Colonic mucosa (tissue), 4 donors: ENCODE data around the gene BAX. TPM values are rescaled to one million over a fixed set of nuclear protein-coding genes. Genes with fewer than 3 reads are reported as not detected.

Source experiments
- DNase-seq: peaks from one replicate; pipeline ENCODE4 v3.0.0-alpha.2; 2020
- H3K27ac ChIP-seq: fragments of 200-600 bp; one replicate; pipeline ENCODE4 v1.8.0; 2021
- H3K27me3 ChIP-seq: fragments of 200-600 bp; one replicate; pipeline ENCODE4 v1.8.0; 2021
- H3K36me3 ChIP-seq: fragments of 200-600 bp; one replicate; pipeline ENCODE4 v1.8.0; 2021
- H3K4me1 ChIP-seq: fragments of 200-600 bp; one replicate; pipeline ENCODE4 v1.8.0; 2021; ENCODE audit warnings: mild to moderate bottlenecking
- H3K4me3 ChIP-seq: fragments of 200-600 bp; one replicate; pipeline ENCODE4 v1.8.0; 2021
- H3K9ac ChIP-seq, 2 donors: one replicate each; pipeline ENCODE4 v1.7.0; 2013; ENCODE audit warnings: control low read depth in 2 of 2, low read depth in 2 of 2, low read length in 2 of 2
- H3K9me3 ChIP-seq: fragments of 200-600 bp; one replicate; pipeline ENCODE4 v1.8.0; 2021
- intact Hi-C: fragments of 100-400 bp; cut with DNase I; formaldehyde crosslinking; loops from one replicate; pipeline ENCODE4 v1.14.1; 2022
- total RNA-seq, 2 donors: library from RNA; stranded (reverse); fragmentation: NEBNext Ultra II Directional in 1 of 2; extraction: Animal tissue kit (Norgen Biotek cat#: 25700) in 1 of 2; gene quantifications; one replicate each; pipeline ENCODE4 v1.2.1, GENCODE V29; 2021
- TF ChIP-seq, protein P1 (sequence below): fragments of 200-600 bp; IDR thresholded peaks from one replicate; pipeline ENCODE4 v1.8.0; 2022; ENCODE audit warnings: antibody characterized with exemption, mild to moderate bottlenecking
- donor health status: healthy.
- donor health status: DM: no; HTN: no; CAD: no.
- donor health status: DM: no; HTN: no; CAD: no.

The BAX gene
- total RNA-seq, 2 donors from 2014 or later: 144 to 223 TPM

DNA sequence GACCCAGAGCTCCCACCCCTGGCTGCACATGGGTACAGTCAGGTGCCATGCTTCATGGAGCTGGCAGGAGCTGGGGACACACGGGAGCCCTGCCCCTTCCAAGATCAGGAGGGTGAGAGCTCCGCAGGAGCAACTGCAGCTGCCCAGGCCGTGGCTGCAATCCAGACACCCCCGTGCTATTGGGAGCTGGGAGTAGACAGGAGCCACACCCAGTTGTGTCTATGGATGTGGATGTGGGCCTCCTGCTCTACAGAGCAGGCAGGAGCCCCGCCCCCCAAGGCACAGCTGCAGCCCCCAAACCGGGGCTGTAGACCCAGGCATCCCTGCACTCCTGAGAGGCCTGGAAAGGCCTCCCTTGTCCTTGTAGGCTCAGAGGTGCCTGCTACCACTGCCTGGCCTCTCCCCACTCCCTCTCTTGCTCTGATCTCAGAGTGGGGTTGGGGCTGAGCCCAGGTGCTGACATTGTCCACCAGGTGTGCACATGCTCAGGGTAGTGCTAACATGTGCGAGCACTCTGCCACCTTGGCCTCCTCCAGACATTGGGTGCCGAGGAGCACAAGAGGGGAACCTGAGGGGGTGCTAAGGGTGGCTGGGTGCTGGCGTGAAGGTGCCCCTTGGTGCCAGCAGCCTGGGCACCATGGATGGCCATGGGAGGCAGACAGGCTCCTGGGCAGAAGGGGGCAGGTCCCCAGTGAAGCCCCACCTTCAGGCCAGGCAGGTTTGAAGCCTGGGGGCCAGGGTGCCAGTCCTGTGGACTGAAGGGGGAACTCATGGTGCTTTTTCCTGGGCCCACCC lies 8.0 kb upstream of the BAX start:
- H3K27me3 ChIP-seq: no peaks in the 10 kb centered on the region
- DNase-seq: no peak
- H3K9me3 ChIP-seq: no peaks in the 10 kb centered on the region
- no peaks in the 10 kb centered on the region for H3K36me3 ChIP-seq
- H3K4me3 ChIP-seq: no peak overlapping the region
- intact Hi-C loops: no loop called here
- no peak overlapping the region for H3K27ac ChIP-seq
- H3K9ac ChIP-seq: no peak overlapping the region
- H3K4me1 ChIP-seq: no peaks in the 10 kb centered on the region
- TF ChIP-seq, protein P1, sequence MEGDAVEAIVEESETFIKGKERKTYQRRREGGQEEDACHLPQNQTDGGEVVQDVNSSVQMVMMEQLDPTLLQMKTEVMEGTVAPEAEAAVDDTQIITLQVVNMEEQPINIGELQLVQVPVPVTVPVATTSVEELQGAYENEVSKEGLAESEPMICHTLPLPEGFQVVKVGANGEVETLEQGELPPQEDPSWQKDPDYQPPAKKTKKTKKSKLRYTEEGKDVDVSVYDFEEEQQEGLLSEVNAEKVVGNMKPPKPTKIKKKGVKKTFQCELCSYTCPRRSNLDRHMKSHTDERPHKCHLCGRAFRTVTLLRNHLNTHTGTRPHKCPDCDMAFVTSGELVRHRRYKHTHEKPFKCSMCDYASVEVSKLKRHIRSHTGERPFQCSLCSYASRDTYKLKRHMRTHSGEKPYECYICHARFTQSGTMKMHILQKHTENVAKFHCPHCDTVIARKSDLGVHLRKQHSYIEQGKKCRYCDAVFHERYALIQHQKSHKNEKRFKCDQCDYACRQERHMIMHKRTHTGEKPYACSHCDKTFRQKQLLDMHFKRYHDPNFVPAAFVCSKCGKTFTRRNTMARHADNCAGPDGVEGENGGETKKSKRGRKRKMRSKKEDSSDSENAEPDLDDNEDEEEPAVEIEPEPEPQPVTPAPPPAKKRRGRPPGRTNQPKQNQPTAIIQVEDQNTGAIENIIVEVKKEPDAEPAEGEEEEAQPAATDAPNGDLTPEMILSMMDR: no peak

DNA sequence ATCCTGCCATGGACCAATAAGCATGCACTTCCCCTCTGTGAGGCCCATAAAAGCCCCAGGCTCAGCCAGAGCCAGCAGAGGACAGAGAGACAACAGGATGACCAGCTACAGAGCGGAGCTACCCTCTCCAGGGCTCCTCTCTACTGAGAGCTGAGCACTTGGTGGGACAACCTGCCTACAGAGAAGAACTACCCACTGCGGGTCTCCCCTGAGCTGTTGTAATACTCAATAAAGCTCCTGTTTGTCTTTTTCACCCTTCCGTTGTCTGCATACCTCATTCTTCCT lies 7.5 kb upstream of the BAX start:
- Histone ChIP-seq H3K4me1 (no peaks in the 10 kb centered on the region), H3K4me3 (no peak overlapping the region), H3K9ac (no peak overlapping the region), H3K36me3 (no peaks in the 10 kb centered on the region), H3K9me3 (no peaks in the 10 kb centered on the region), H3K27me3 (no peaks in the 10 kb centered on the region), H3K27ac (no peak overlapping the region)
- intact Hi-C loops: no loop called here
- no peak for DNase-seq
- TF ChIP-seq, protein P1: no peak

DNA sequence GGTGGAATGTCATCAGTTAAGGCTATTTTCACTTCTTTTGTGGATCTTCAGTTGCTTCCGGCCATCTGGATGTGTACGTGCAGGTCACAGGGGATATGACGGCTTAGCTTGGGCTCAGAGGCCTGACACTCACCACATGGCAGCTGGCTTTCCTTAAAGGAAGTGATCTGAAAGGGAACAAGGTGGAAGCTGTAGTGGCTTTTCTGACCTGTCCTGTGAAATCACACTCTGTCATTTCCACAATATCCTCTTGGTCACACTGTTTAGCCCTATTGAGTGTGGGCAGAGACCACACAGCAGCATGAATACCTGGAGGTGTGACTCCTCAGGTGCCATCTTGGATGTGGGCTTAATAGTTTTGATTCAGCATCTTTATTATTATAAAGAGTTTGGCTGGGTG lies 4.5 kb upstream of the BAX start:
- H3K27ac ChIP-seq: no peak overlapping the region
- intact Hi-C loops: no loop called here
- TF ChIP-seq, protein P1: no peak
- no peaks in the 10 kb centered on the region for H3K4me1 ChIP-seq
- H3K9me3 ChIP-seq: no peaks in the 10 kb centered on the region
- H3K4me3 ChIP-seq: no peak overlapping the region
- H3K9ac ChIP-seq: no peak overlapping the region
- H3K27me3 ChIP-seq: no peaks in the 10 kb centered on the region
- no peak for DNase-seq
- H3K36me3 ChIP-seq: no peaks in the 10 kb centered on the region

DNA sequence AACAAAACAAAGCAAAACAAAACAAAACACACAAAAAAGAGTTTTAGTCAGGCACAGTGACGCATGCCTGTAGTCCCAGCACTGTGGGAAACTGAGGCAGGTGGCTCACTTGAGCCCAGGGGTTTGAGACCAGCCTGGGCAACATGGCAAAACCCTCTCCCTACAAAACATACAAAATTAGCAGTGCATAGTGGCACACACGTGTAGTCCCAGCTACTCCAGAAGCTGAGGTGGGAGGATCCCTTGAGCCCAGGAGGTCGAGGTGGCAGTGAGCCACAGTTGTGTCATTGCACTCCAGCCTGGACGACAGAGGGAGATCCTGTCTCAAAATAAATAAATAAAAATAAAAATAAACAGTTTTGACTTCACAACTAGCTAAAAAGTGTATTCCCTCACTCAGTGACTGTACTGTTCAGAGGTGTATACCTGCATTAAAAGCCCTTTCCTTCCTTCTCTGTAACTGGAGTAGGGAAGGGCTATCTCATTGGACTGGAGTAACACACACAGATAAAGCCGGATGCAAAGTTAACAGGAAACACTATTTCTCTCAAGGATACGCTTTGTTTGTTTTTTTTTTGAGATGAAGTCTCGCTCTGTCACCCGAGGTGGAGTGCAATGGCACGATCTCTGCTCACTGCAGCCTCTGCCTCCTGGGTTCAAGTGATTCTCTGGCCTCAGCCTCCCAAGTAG lies 3.7 kb upstream of the BAX start:
- Histone ChIP-seq H3K9me3 (no peaks in the 10 kb centered on the region), H3K27me3 (no peaks in the 10 kb centered on the region), H3K4me3 (no peak overlapping the region), H3K4me1 (peaks cover 6% of the 10 kb centered on the region), H3K9ac (no peak overlapping the region), H3K36me3 (no peaks in the 10 kb centered on the region), H3K27ac (no peak overlapping the region)
- intact Hi-C loops: no loop called here
- TF ChIP-seq, protein P1: no peak
- no peak for DNase-seq

DNA sequence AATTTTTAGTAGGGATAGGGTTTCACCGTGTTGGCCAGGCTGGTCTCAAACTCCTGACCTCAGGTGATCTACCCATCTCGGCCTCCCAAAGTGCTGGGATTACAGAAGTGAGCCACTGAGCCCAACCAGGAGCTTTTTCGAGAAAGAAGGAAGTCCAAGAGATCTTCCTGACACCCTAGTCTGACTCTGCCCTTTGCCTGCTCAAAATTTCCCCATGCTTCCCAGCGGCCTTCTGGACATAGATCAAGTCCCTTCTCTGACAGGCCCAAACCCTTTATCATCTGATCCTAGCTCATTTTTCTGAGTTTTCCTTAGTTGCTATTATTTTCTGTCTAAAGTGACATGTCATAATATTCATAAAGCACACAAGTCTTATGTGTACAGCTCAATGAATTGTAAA lies 1.5 kb upstream of the BAX start:
- Histone ChIP-seq H3K36me3 (no peaks in the 10 kb centered on the region), H3K9ac (no peak overlapping the region), H3K27me3 (no peaks in the 10 kb centered on the region), H3K4me1 (peaks cover 7% of the 10 kb centered on the region), H3K9me3 (no peaks in the 10 kb centered on the region), H3K4me3 (no peak overlapping the region), H3K27ac (no peak overlapping the region)
- intact Hi-C loops: no loop called here
- TF ChIP-seq, protein P1: no peak
- no peak for DNase-seq
